SK-N-SH (cell line): ENCODE measurements around the gene AGPAT3. TPM values are rescaled to one million over a fixed set of nuclear protein-coding genes. Genes with fewer than 3 reads are reported as not detected.

Source experiments
- CTCF ChIA-PET: fragments of 300-600, 350-600 bp; formaldehyde crosslinking; extraction: SDS; loops from one replicate; lab custom pipeline; 2021; lab: Yijun Ruan, JAX
- POLR2A ChIA-PET: fragments of 350-600 bp; sonication (Branson Sonifier 250); formaldehyde crosslinking; extraction: SDS; loops from one replicate; lab custom pipeline; 2020; ENCODE audit warnings: antibody characterized with exemption, inconsistent platforms; lab: Yijun Ruan, JAX
- DNase-seq: peaks from one replicate; pipeline ENCODE4 v3.0.0; 2012
- H2AFZ ChIP-seq: fragments of 200-600 bp; sonication (generic); 2 replicates; pipeline ENCODE4 v1.8.1; 2016; ENCODE audit warnings: antibody characterized with exemption, mild to moderate bottlenecking, low read depth
- H3F3A ChIP-seq: fragments of 200-600 bp; sonication (generic); replicated peaks from 2 replicates; pipeline ENCODE3; 2016; ENCODE audit warnings: antibody characterized with exemption, mild to moderate bottlenecking; ENCODE audit not compliant: insufficient read depth
- H3K27ac ChIP-seq, 2 experiments: fragments of 200-500 bp in 1 of 2; fragments of 200-600 bp in 1 of 2; sonication (Bioruptor generic) in 1 of 2; sonication (generic), shearing (Covaris generic) in 1 of 2; 2 replicates each; pipeline versions ENCODE4 v1.5.1 to v1.6.1; 2014 to 2016; ENCODE audit warnings: low read depth in 2 of 2, inconsistent platforms in 1 of 2, low read length in 1 of 2, mild to moderate bottlenecking in 1 of 2, mixed read lengths in 1 of 2
- H3K27me3 ChIP-seq: fragments of 200-600 bp; sonication (generic), shearing (Covaris generic); 2 replicates; pipeline ENCODE4 v1.6.1; 2016; ENCODE audit warnings: mixed run types; ENCODE audit not compliant: insufficient read depth
- H3K36me3 ChIP-seq, 2 experiments: fragments of 200-500 bp in 1 of 2; fragments of 200-600 bp in 1 of 2; sonication (Bioruptor generic) in 1 of 2; sonication (generic) in 1 of 2; replicated peaks in 1 of 2; 2 replicates each; pipeline versions ENCODE3 to v1.5.1; 2014 to 2016; ENCODE audit warnings: low read length in 1 of 2, mild to moderate bottlenecking in 1 of 2; ENCODE audit not compliant: insufficient read depth in 2 of 2, control insufficient read depth in 1 of 2
- H3K4me1 ChIP-seq, 2 experiments: fragments of 200-500 bp in 1 of 2; fragments of 200-600 bp in 1 of 2; sonication (Bioruptor generic) in 1 of 2; sonication (generic), shearing (Covaris generic) in 1 of 2; 2 replicates each; pipeline versions ENCODE4 v1.5.1 to v1.6.1; 2014 to 2016; ENCODE audit warnings: low read depth in 1 of 2, low read length in 1 of 2, mixed run types in 1 of 2; ENCODE audit not compliant: insufficient read depth in 2 of 2, control insufficient read depth in 1 of 2
- H3K4me2 ChIP-seq: fragments of 200-600 bp; sonication (generic), shearing (Covaris generic); 2 replicates; pipeline ENCODE4 v1.6.1; 2017; ENCODE audit warnings: mixed run types
- H3K4me3 ChIP-seq, 2 experiments: fragments of 200-500 bp in 1 of 2; fragments of 200-600 bp in 1 of 2; sonication (Bioruptor generic) in 1 of 2; sonication (generic), shearing (Covaris generic) in 1 of 2; 2 replicates each; pipeline versions ENCODE4 v1.5.1 to v1.8.1; 2014 to 2016; ENCODE audit warnings: low read depth in 2 of 2, inconsistent platforms in 1 of 2, low read length in 1 of 2, mild to moderate bottlenecking in 1 of 2, mixed read lengths in 1 of 2, moderate library complexity in 1 of 2
- H3K79me2 ChIP-seq: fragments of 200-600 bp; sonication (generic); 2 replicates; pipeline ENCODE4 v1.8.1; 2017; ENCODE audit warnings: mild to moderate bottlenecking; ENCODE audit not compliant: insufficient read depth
- H3K9ac ChIP-seq: fragments of 200-600 bp; sonication (generic); 2 replicates; pipeline ENCODE4 v1.6.1; 2017; ENCODE audit warnings: mixed run types
- H3K9me2 ChIP-seq: fragments of 200-600 bp; sonication (generic); 2 replicates; pipeline ENCODE4 v1.6.1; 2017; ENCODE audit warnings: mixed run types
- H3K9me3 ChIP-seq: fragments of 200-600 bp; sonication (generic); 2 replicates; pipeline ENCODE4 v1.6.1; 2017; ENCODE audit warnings: mixed run types, mild to moderate bottlenecking, moderate library complexity
- H4K20me1 ChIP-seq: fragments of 200-600 bp; sonication (generic); 2 replicates; pipeline ENCODE4 v1.6.1; 2017; ENCODE audit warnings: mild to moderate bottlenecking, mixed run types; ENCODE audit not compliant: insufficient read depth
- CHD2 ChIP-seq: fragments of 150-350 bp; IDR thresholded peaks from 2 replicates; pipeline ENCODE4 v1.6.1; 2018; ENCODE audit warnings: low read length; ENCODE audit not compliant: partially characterized antibody
- CTCF ChIP-seq: fragments of 200-600 bp; sonication (generic); IDR thresholded peaks from 2 replicates; pipeline ENCODE4 v1.6.1; 2017; ENCODE audit warnings: antibody characterized with exemption, mild to moderate bottlenecking, moderate library complexity
- ELF1 ChIP-seq: IDR thresholded peaks from 2 replicates; pipeline ENCODE4 v1.4.0; 2012
- FOSL2 ChIP-seq: IDR thresholded peaks from 2 replicates; pipeline ENCODE4 v1.4.0; 2012; ENCODE audit warnings: low read depth, mild to moderate bottlenecking, moderate library complexity, borderline replicate concordance
- IRF3 ChIP-seq: fragments of 150-350 bp; IDR thresholded peaks from 2 replicates; pipeline ENCODE4 v1.6.1; 2016; ENCODE audit warnings: mild to moderate bottlenecking, low read depth, low read length
- MAX ChIP-seq: IDR thresholded peaks from 2 replicates; pipeline ENCODE4 v1.4.0; 2012; ENCODE audit warnings: low read depth
- MEF2A ChIP-seq: IDR thresholded peaks from 2 replicates; pipeline ENCODE4 v1.4.0; 2012; ENCODE audit warnings: low read depth, borderline replicate concordance
- NFIC ChIP-seq: IDR thresholded peaks from 2 replicates; pipeline ENCODE4 v1.4.0; 2012; ENCODE audit warnings: borderline replicate concordance
- NRF1 ChIP-seq: IDR thresholded peaks from 2 replicates; pipeline ENCODE4 v1.6.1; 2012; ENCODE audit warnings: low read depth, mild to moderate bottlenecking, low read length
- PBX3 ChIP-seq: IDR thresholded peaks from 2 replicates; pipeline ENCODE4; 2012
- POLR2AphosphoS5 ChIP-seq: IDR thresholded peaks from 2 replicates; pipeline ENCODE4 v1.6.1; 2012; ENCODE audit warnings: low read depth, low read length
- RCOR1 ChIP-seq: fragments of 150-350 bp; IDR thresholded peaks from 2 replicates; pipeline ENCODE4 v1.6.1; 2017; ENCODE audit warnings: antibody characterized with exemption, low read length
- RXRA ChIP-seq: IDR thresholded peaks from 2 replicates; pipeline ENCODE4 v1.4.0; 2012; ENCODE audit warnings: low read depth, mild to moderate bottlenecking, borderline replicate concordance
- SMC3 ChIP-seq: IDR thresholded peaks from 2 replicates; pipeline ENCODE4 v1.6.1; 2012; ENCODE audit warnings: low read depth, low read length, improper control_type of control experiment
- TAF1 ChIP-seq: IDR thresholded peaks from 2 replicates; pipeline ENCODE4 v1.6.1; 2012; ENCODE audit warnings: low read depth, mild to moderate bottlenecking, low read length, moderate library complexity, borderline replicate concordance
- YY1 ChIP-seq: IDR thresholded peaks from 2 replicates; pipeline ENCODE4 v1.4.0; 2012; ENCODE audit warnings: low read depth, mild to moderate bottlenecking
- ZBTB33 ChIP-seq: IDR thresholded peaks from 2 replicates; pipeline ENCODE4 v1.4.0; 2012; ENCODE audit warnings: low read depth, borderline replicate concordance
- WGBS: methylation state at CpG from one replicate; pipeline ENCODE4 v1.1.6; 2017; ENCODE audit warnings: low lambda C conversion rate; 5-methylcytosine and 5-hydroxymethylcytosine counted together
- polyA plus RNA-seq, 3 experiments: library from polyadenylated mRNA; depleted of rRNA; stranded (reverse); fragments of >200 nt; gene quantifications; 2 replicates each; pipeline ENCODE4 v1.2.3, GENCODE V29; 2012
- TF ChIP-seq, protein P1 (sequence below): IDR thresholded peaks from 2 replicates; pipeline ENCODE4 v1.6.1; 2012; ENCODE audit warnings: mild to moderate bottlenecking, low read depth, low read length, moderate library complexity

Gene AGPAT3
- polyA plus RNA-seq, 1 of the 3 experiments (the other 2 are of a cell fraction): 35.3 TPM

DNA sequence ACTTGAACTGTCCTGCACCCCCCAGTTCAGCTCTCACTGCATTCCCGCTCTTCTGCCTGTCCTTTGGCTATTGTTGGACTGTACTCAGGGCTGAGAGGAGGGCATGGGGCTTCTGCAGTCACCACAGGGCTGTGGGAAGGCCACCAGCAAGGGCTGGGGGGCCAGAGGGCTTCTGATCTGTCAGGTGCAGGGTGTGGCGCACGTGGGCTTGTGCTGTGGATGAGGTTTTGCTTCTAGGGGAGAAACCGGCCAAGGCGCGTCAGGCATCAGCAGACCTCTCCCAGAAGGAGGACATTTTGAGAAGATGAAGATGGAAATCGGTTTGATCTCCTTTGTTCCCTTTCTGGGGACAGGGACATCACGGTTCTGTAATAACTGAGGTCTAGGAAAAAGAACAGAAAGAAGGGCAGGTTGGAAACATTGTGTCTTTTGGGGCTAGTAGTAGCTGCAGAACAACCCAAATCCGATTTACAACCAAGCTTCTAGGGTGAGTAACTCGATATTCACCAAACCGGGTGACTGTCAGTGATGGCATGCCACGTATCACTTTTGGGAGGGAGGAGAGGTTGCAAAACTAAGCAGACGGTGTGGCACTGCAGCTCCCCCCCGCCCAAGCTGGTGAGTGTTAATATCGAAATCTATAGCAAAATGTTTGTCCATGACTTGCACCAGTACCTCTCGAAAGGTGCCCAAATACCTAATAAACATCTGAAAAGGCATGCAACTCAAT is 40.9 kb downstream of the AGPAT3 start:
- no peaks in the 10 kb centered on the region for H3F3A ChIP-seq
- ChIA-PET POLR2A (no interaction called here), CTCF (no interaction called here)
- H2AFZ ChIP-seq: no peak overlapping the region
- peak; percentile 17 for DNase-seq
- 94% methylated on average over 16 of the region's 16 CpGs for WGBS
- H3K4me3 ChIP-seq: no peak overlapping the region
- H3K4me2 ChIP-seq: no peak overlapping the region
- no peak overlapping the region for H3K27ac ChIP-seq
- no peaks in the 10 kb centered on the region for H3K27me3 ChIP-seq
- H4K20me1 ChIP-seq: 0 out of 2 replicates have a peak, but pooled peaks cover 15% of the 10 kb centered on the region
- peaks cover 0 to 13% of the 10 kb centered on the region in 2 experiments; a peak in 1 of 4 replicates for H3K4me1 ChIP-seq
- H3K9me3 ChIP-seq: no peaks in the 10 kb centered on the region
- TF ChIP-seq POLR2AphosphoS5 (no peak), ZBTB33 (no peak), MEF2A (no peak), PBX3 (no peak), NFIC (no peak), FOSL2 (no peak), MAX (no peak), IRF3 (no peak), ELF1 (no peak), NRF1 (no peak), CTCF (no peak), RXRA (no peak), TAF1 (no peak), SMC3 (no peak), RCOR1 (no peak), CHD2 (no peak), YY1 (no peak)
- TF ChIP-seq, protein P1, sequence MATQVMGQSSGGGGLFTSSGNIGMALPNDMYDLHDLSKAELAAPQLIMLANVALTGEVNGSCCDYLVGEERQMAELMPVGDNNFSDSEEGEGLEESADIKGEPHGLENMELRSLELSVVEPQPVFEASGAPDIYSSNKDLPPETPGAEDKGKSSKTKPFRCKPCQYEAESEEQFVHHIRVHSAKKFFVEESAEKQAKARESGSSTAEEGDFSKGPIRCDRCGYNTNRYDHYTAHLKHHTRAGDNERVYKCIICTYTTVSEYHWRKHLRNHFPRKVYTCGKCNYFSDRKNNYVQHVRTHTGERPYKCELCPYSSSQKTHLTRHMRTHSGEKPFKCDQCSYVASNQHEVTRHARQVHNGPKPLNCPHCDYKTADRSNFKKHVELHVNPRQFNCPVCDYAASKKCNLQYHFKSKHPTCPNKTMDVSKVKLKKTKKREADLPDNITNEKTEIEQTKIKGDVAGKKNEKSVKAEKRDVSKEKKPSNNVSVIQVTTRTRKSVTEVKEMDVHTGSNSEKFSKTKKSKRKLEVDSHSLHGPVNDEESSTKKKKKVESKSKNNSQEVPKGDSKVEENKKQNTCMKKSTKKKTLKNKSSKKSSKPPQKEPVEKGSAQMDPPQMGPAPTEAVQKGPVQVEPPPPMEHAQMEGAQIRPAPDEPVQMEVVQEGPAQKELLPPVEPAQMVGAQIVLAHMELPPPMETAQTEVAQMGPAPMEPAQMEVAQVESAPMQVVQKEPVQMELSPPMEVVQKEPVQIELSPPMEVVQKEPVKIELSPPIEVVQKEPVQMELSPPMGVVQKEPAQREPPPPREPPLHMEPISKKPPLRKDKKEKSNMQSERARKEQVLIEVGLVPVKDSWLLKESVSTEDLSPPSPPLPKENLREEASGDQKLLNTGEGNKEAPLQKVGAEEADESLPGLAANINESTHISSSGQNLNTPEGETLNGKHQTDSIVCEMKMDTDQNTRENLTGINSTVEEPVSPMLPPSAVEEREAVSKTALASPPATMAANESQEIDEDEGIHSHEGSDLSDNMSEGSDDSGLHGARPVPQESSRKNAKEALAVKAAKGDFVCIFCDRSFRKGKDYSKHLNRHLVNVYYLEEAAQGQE: no peak
- H3K9ac ChIP-seq: no peak overlapping the region
- H3K79me2 ChIP-seq: peaks cover 26% of the 10 kb centered on the region
- no peaks in the 10 kb centered on the region for H3K9me2 ChIP-seq
- H3K36me3 ChIP-seq: peaks cover 5% of the 10 kb centered on the region in 2 experiments
